Medulla oblongata (tissue), 1 donor: ENCODE results near the gene ADCY5.
"Not testable (repeated sequence)": the region's sequence is repeated elsewhere in the genome, so short reads cannot be mapped to it uniquely, and the experiment has no call there.

Experiments used
- DNase-seq: peaks from one replicate; pipeline ENCODE4 v3.0.0-alpha.2; 2015; ENCODE audit errors: extremely low spot score

ADCY5 gene

GRCh38 chr3:123261666-123262065 lies 187.2 kb downstream of the ADCY5 start:
- DNase-seq, result no peak

- DNase-seq, result peak; percentile 45
These were observed 190.0 kb downstream of the ADCY5 start for GRCh38 chr3:123258811-123259420.

GRCh38 chr3:123258359-123258758 lies 190.5 kb downstream of the ADCY5 start:
- DNase-seq, result no peak

- no peak for DNase-seq
These were observed 192.6 kb downstream of the ADCY5 start for GRCh38 chr3:123256256-123256655.

- DNase-seq, result no peak
These were observed 202.0 kb downstream of the ADCY5 start for GRCh38 chr3:123246866-123247265.

- DNase-seq, result no peak
These were observed 204.8 kb downstream of the ADCY5 start for GRCh38 chr3:123244128-123244527.

GRCh38 chr3:123239756-123240155 lies 209.1 kb downstream of the ADCY5 start:
- no peak for DNase-seq

- not testable (repeated sequence) for DNase-seq
These were observed 209.7 kb downstream of the ADCY5 start for GRCh38 chr3:123239186-123239585.

- DNase-seq, result no peak
These were observed 212.0 kb downstream of the ADCY5 start for GRCh38 chr3:123236902-123237301.
